Small intestine (tissue), 7 donors: ENCODE measurements around the gene ARHGAP24. TPM values are rescaled to one million over a fixed set of nuclear protein-coding genes. Genes with fewer than 3 reads are reported as not detected.

Experiments
- DNase-seq, 2 donors: peaks; one replicate each; pipeline versions ENCODE4 v3.0.0 to v3.0.0-alpha.2; 2013
- FAIRE-seq: peaks from 2 replicates; lab custom pipeline; 2012; peaks lifted over from hg19 to GRCh38; lab: Jason Lieb, UNC
- H3K27ac ChIP-seq, 3 donors: one replicate each; pipeline ENCODE4 v1.5.1; 2013; ENCODE audit warnings: low read length in 2 of 3, mild to moderate bottlenecking in 2 of 3, control low read depth in 1 of 3, inconsistent platforms in 1 of 3, low read depth in 1 of 3, moderate library complexity in 1 of 3
- H3K27me3 ChIP-seq, 3 donors: one replicate each; pipeline ENCODE4 v1.6.1; 2013; ENCODE audit warnings: low read length in 3 of 3, inconsistent platforms in 1 of 3; ENCODE audit not compliant: control insufficient read depth in 3 of 3, insufficient read depth in 3 of 3
- H3K36me3 ChIP-seq, 3 donors: one replicate each; pipeline ENCODE4 v1.6.1; 2013; ENCODE audit warnings: low read length in 3 of 3, inconsistent platforms in 1 of 3, low read depth in 1 of 3, mild to moderate bottlenecking in 1 of 3, moderate library complexity in 1 of 3; ENCODE audit not compliant: control insufficient read depth in 3 of 3, insufficient read depth in 2 of 3
- H3K4me1 ChIP-seq, 3 donors: one replicate each; pipeline ENCODE4 v1.6.1; 2013; ENCODE audit warnings: low read length in 2 of 3, inconsistent platforms in 1 of 3, low read depth in 1 of 3, mild to moderate bottlenecking in 1 of 3, moderate library complexity in 1 of 3; ENCODE audit not compliant: control insufficient read depth in 3 of 3, insufficient read depth in 2 of 3
- H3K4me3 ChIP-seq, 3 donors: one replicate each; pipeline ENCODE4 v1.5.1; 2013; ENCODE audit warnings: low read length in 3 of 3, control low read depth in 1 of 3, inconsistent platforms in 1 of 3, low read depth in 1 of 3, mild to moderate bottlenecking in 1 of 3, moderate library complexity in 1 of 3
- H3K9me3 ChIP-seq, 2 donors: one replicate each; pipeline ENCODE4 v1.6.1; 2013; ENCODE audit warnings: low read depth in 1 of 2, low read length in 1 of 2; ENCODE audit not compliant: control insufficient read depth in 2 of 2, insufficient read depth in 1 of 2
- WGBS, 3 donors: extraction: QIAGEN DNeasy Blood & Tissue Kit; methylation state at CpG; one replicate each; pipeline ENCODE4 v1.1.7; 2013; 5-methylcytosine and 5-hydroxymethylcytosine counted together
- polyA plus RNA-seq, 4 donors: library from polyadenylated mRNA; stranded (reverse) in 3 of 4; unstranded in 1 of 4; fragments of 200-250 nt in 3 of 4; fragments of 120-200 nt in 1 of 4; gene quantifications; one replicate each; pipeline versions ENCODE4 v1.2.1 to v1.2.3, GENCODE V29; 2013
- donor health status: healthy with polysubstance abuse.
- donor health status: control.
- donor health status: control.
- donor health status: Bipolar disorder and iron deficiency.
- donor health status: healthy.

The ARHGAP24 gene
- polyA plus RNA-seq, 4 donors: 1.1 to 4.0 (median 3.8) TPM

GRCh38 chr4:85724791-85725563 is 250.0 kb downstream of the ARHGAP24 start:
- H3K4me3 ChIP-seq: no peak overlapping the region
- no peak for FAIRE-seq
- WGBS, 3 donors: 81 to 85% (median 81%) methylated on average over 3 of the region's 3 CpGs
- H3K27ac ChIP-seq: peak overlapping the region in 1 of 3 donors; percentile 43
- no peak for DNase-seq
- no peaks in the 10 kb centered on the region for H3K27me3 ChIP-seq
- H3K36me3 ChIP-seq: no peaks in the 10 kb centered on the region
- no peaks in the 10 kb centered on the region for H3K4me1 ChIP-seq
- no peaks in the 10 kb centered on the region for H3K9me3 ChIP-seq

GRCh38 chr4:85725721-85726170 is 250.8 kb downstream of the ARHGAP24 start:
- WGBS, 3 donors: 64 to 80% (median 76%) methylated on average over 2 of the region's 2 CpGs
- Histone ChIP-seq H3K4me3 (no peak overlapping the region), H3K4me1 (no peaks in the 10 kb centered on the region), H3K9me3 (no peaks in the 10 kb centered on the region), H3K36me3 (no peaks in the 10 kb centered on the region), H3K27me3 (no peaks in the 10 kb centered on the region), H3K27ac (peak overlapping the region in 1 of 3 donors; percentile 43)
- FAIRE-seq (no peak), DNase-seq (no peak)

DNA sequence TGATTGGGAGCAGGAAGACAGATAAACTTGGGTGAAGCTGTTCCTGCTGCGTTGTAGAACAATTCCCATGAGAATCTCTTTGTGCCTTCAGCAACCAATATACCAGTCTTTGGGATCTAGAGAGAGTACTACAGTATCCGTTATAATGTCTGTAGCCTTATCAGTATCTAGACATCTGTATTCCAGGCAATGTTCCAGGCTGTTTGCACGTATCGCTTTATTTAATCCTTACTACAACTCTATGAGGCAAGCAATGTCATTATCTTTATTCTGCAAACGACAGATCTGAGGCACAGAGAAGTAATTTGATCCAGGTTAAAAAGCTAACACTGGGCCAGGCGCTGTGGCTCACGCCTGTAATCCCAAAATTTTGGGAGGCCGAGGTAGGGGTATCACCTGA is 251.6 kb downstream of the ARHGAP24 start:
- Histone ChIP-seq H3K27me3 (no peaks in the 10 kb centered on the region), H3K4me3 (no peak overlapping the region), H3K9me3 (no peaks in the 10 kb centered on the region), H3K27ac (no peak overlapping the region), H3K4me1 (no peaks in the 10 kb centered on the region), H3K36me3 (no peaks in the 10 kb centered on the region)
- FAIRE-seq: no peak
- DNase-seq: no peak
- 82 to 91% (median 85%) methylated on average over 8 of the region's 8 CpGs for WGBS, 3 donors

GRCh38 chr4:85728464-85728863 is 253.5 kb downstream of the ARHGAP24 start:
- H3K27ac ChIP-seq: no peak overlapping the region
- no peaks in the 10 kb centered on the region for H3K9me3 ChIP-seq
- H3K4me3 ChIP-seq: no peak overlapping the region
- no peaks in the 10 kb centered on the region for H3K27me3 ChIP-seq
- H3K36me3 ChIP-seq: no peaks in the 10 kb centered on the region
- no peak for FAIRE-seq
- no peaks in the 10 kb centered on the region for H3K4me1 ChIP-seq
- no peak for DNase-seq

GRCh38 chr4:85732124-85732523 is 257.2 kb downstream of the ARHGAP24 start:
- Histone ChIP-seq H3K27ac (no peak overlapping the region), H3K36me3 (no peaks in the 10 kb centered on the region), H3K27me3 (no peaks in the 10 kb centered on the region), H3K9me3 (no peaks in the 10 kb centered on the region), H3K4me3 (no peak overlapping the region), H3K4me1 (no peaks in the 10 kb centered on the region)
- peak in 1 of 2 donors; percentile 23 for DNase-seq
- no peak for FAIRE-seq
- 7 to 24% (median 22%) methylated on average over 1 of the region's 1 CpG for WGBS, 3 donors

GRCh38 chr4:85733798-85734197 is 258.8 kb downstream of the ARHGAP24 start:
- Histone ChIP-seq H3K36me3 (no peaks in the 10 kb centered on the region), H3K4me3 (no peak overlapping the region), H3K4me1 (no peaks in the 10 kb centered on the region), H3K9me3 (no peaks in the 10 kb centered on the region), H3K27me3 (no peaks in the 10 kb centered on the region), H3K27ac (no peak overlapping the region)
- no peak for FAIRE-seq
- no peak for DNase-seq

- Histone ChIP-seq H3K9me3 (no peaks in the 10 kb centered on the region), H3K27me3 (no peaks in the 10 kb centered on the region), H3K27ac (no peak overlapping the region), H3K4me3 (no peak overlapping the region), H3K4me1 (no peaks in the 10 kb centered on the region), H3K36me3 (no peaks in the 10 kb centered on the region)
- peak in 1 of 2 donors; percentile 43 for DNase-seq
- 4 to 38% (median 33%) methylated on average over 1 of the region's 1 CpG for WGBS, 3 donors
- FAIRE-seq: no peak
These were observed 259.5 kb downstream of the ARHGAP24 start for GRCh38 chr4:85734424-85734831.

- Histone ChIP-seq H3K4me1 (no peaks in the 10 kb centered on the region), H3K27ac (no peak overlapping the region), H3K9me3 (no peaks in the 10 kb centered on the region), H3K4me3 (no peak overlapping the region), H3K27me3 (no peaks in the 10 kb centered on the region), H3K36me3 (no peaks in the 10 kb centered on the region)
- no peak for DNase-seq
- 92 to 98% (median 94%) methylated on average over 2 of the region's 2 CpGs for WGBS, 3 donors
- FAIRE-seq: no peak
These were observed 261.6 kb downstream of the ARHGAP24 start for GRCh38 chr4:85736571-85736970.

DNA sequence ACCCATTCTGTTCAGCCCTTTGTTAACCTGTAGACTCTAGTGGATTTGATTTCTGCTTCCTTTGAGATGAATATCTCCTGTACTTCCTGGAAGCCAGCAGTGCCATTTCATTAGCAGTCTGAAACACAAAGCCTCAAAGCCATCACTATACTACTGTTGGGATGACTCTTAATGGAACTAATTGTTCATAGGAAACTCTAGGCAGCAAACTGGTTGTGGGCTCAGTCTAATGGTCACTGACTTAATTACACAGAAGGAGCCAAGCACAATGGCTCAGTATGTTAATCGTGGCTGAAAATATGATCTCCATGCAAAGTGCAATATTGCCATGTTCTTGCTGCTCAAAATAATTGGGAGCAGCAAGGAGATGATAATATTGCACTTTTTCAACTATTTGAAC is 262.3 kb downstream of the ARHGAP24 start:
- H3K4me3 ChIP-seq: no peak overlapping the region
- no peaks in the 10 kb centered on the region for H3K36me3 ChIP-seq
- no peak overlapping the region for H3K27ac ChIP-seq
- FAIRE-seq (no peak), DNase-seq (no peak)
- WGBS, 3 donors: 86 to 97% (median 94%) methylated on average over 1 of the region's 1 CpG
- no peaks in the 10 kb centered on the region for H3K4me1 ChIP-seq
- H3K27me3 ChIP-seq: no peaks in the 10 kb centered on the region
- H3K9me3 ChIP-seq: no peaks in the 10 kb centered on the region
